ENCODE measurements around the gene ITPKB. TPM values are rescaled to one million over a fixed set of nuclear protein-coding genes. Genes with fewer than 3 reads are reported as not detected.

The ITPKB gene
- total RNA-seq, 2 donors from 2014 or later, result 13.0 to 21.1 TPM

- Histone ChIP-seq H3K36me3 (replicated peaks in 1 of 2; ENCODE audit: insufficient read depth in 1 of 2, low read depth in 2 of 2) (no peaks in the 10 kb centered on the region), H3K4me1 (peaks cover 33% of the 10 kb centered on the region), H3K27ac (no peak overlapping the region), H3K4me3 (no peak overlapping the region), H3K9me3 (no peaks in the 10 kb centered on the region), H3K27me3 (no peaks in the 10 kb centered on the region)
- DNase-seq (no peak), ATAC-seq (no peak)
- TF ChIP-seq CTCF (IDR thresholded peaks at IDR 0.05), result no peak
- WGBS, 2 donors, result 80 to 91% methylated on average over 2 to 4 of the region's 6 CpGs
- intact Hi-C loops (cut with DNase I), result no loop called here
Observed at GRCh38 chr1:226652613-226653012, 86.5 kb downstream of the ITPKB start.

GRCh38 chr1:226651732-226652105 is 87.4 kb downstream of the ITPKB start:
- H3K9me3 ChIP-seq, result no peaks in the 10 kb centered on the region
- H3K27ac ChIP-seq, result no peak overlapping the region
- intact Hi-C loops (cut with DNase I), result no loop called here
- 80 to 94% methylated on average over 3 to 4 of the region's 4 CpGs for WGBS, 2 donors
- no peak overlapping the region for H3K4me3 ChIP-seq
- TF ChIP-seq POLR2A (IDR thresholded peaks at IDR 0.05), result no peak
- no peak for TF ChIP-seq CTCF (IDR thresholded peaks at IDR 0.05)
- peaks cover 0 to 4% of the 10 kb centered on the region in 2 donors for H3K36me3 ChIP-seq (replicated peaks in 1 of 2; ENCODE audit: insufficient read depth in 1 of 2, low read depth in 2 of 2)
- no peaks in the 10 kb centered on the region for H3K27me3 ChIP-seq
- H3K4me1 ChIP-seq, result peaks cover 24% of the 10 kb centered on the region
- no peak for DNase-seq
- no peak for ATAC-seq

- H3K4me3 ChIP-seq, result no peak overlapping the region
- H3K4me1 ChIP-seq, result peaks cover 19% of the 10 kb centered on the region
- H3K9me3 ChIP-seq, result no peaks in the 10 kb centered on the region
- peaks cover 0 to 4% of the 10 kb centered on the region in 2 donors for H3K36me3 ChIP-seq (replicated peaks in 1 of 2; ENCODE audit: insufficient read depth in 1 of 2, low read depth in 2 of 2)
- DNase-seq (no peak), ATAC-seq (no peak)
- no peaks in the 10 kb centered on the region for H3K27me3 ChIP-seq
- H3K27ac ChIP-seq, result no peak overlapping the region
- WGBS, 2 donors, result 69 to 75% methylated on average over 12 of the region's 12 CpGs
- intact Hi-C loops (cut with DNase I), result no loop called here
- TF ChIP-seq POLR2A (IDR thresholded peaks at IDR 0.05) (no peak), CTCF (IDR thresholded peaks at IDR 0.05) (no peak)
Observed at GRCh38 chr1:226651041-226651731, 87.9 kb downstream of the ITPKB start.

GRCh38 chr1:226650236-226650841 is 88.7 kb downstream of the ITPKB start:
- intact Hi-C loops (cut with DNase I), result no loop called here
- no peak for DNase-seq

More at GRCh38 chr1:226650236-226650841, 88.7 kb downstream of the ITPKB start:
- TF ChIP-seq POLR2A (IDR thresholded peaks at IDR 0.05), result no peak
- TF ChIP-seq CTCF (IDR thresholded peaks at IDR 0.05), result no peak
- ATAC-seq, result no peak
- H3K4me3 ChIP-seq, result no peak overlapping the region
- no peaks in the 10 kb centered on the region for H3K9me3 ChIP-seq
- H3K27me3 ChIP-seq, result no peaks in the 10 kb centered on the region
- peaks cover 10% of the 10 kb centered on the region for H3K4me1 ChIP-seq
- WGBS, 2 donors, result 72 to 75% methylated on average over 11 of the region's 11 CpGs
- H3K36me3 ChIP-seq (replicated peaks in 1 of 2; ENCODE audit: insufficient read depth in 1 of 2, low read depth in 2 of 2), result peaks cover 0 to 4% of the 10 kb centered on the region in 2 donors
- H3K27ac ChIP-seq, result no peak overlapping the region
